ENCODE results near the gene FBXW8. TPM values are rescaled to one million over a fixed set of nuclear protein-coding genes. Genes with fewer than 3 reads are reported as not detected.

FBXW8 gene
- total RNA-seq, 1 experiment from 2014 or later: 15.6 TPM

GRCh38 chr12:116950628-116951325 lies 40.0 kb downstream of the FBXW8 start (continued):
- TF ChIP-seq ZNF532 (CRISPR knock-in tag; IDR thresholded peaks at IDR 0.05; ENCODE audit: borderline replicate concordance) (no peak), TEAD1 (CRISPR knock-in tag; IDR thresholded peaks at IDR 0.05) (no peak), MAX (CRISPR knock-in tag; IDR thresholded peaks at IDR 0.05) (no peak), ETV6 (CRISPR knock-in tag; IDR thresholded peaks at IDR 0.05) (no peak), ZNF121 (CRISPR knock-in tag; IDR thresholded peaks at IDR 0.05) (no peak), ZNF263 (CRISPR knock-in tag; IDR thresholded peaks at IDR 0.05; ENCODE audit: low read depth) (no peak), KAT7 (CRISPR knock-in tag; IDR thresholded peaks at IDR 0.05; ENCODE audit: borderline replicate concordance) (no peak), ZNF232 (CRISPR knock-in tag; IDR thresholded peaks at IDR 0.05) (no peak)

GRCh38 chr12:116954710-116955381 lies 44.1 kb downstream of the FBXW8 start:
- ATAC-seq (no peak), DNase-seq (ENCODE audit: low spot score) (no peak)
- TF ChIP-seq STAT6 (CRISPR knock-in tag; conservative IDR thresholded peaks at IDR 0.05; ENCODE audit: low read depth) (no peak), E2F5 (CRISPR knock-in tag; IDR thresholded peaks at IDR 0.05) (no peak), ZNF532 (CRISPR knock-in tag; IDR thresholded peaks at IDR 0.05; ENCODE audit: borderline replicate concordance) (no peak), ELF4 (CRISPR knock-in tag; IDR thresholded peaks at IDR 0.05; ENCODE audit: low read depth) (no peak), MYBL2 (CRISPR knock-in tag; IDR thresholded peaks at IDR 0.05) (no peak), NFATC4 (CRISPR knock-in tag; IDR thresholded peaks at IDR 0.05) (no peak), SMAD3 (CRISPR knock-in tag; IDR thresholded peaks at IDR 0.05; ENCODE audit: borderline replicate concordance) (no peak)
- H3K36me3 Mint-ChIP-seq: no peaks in the 10 kb centered on the region; the same call in 1 of the 2 replicates
- CTCF ChIA-PET: interaction anchor here (0.6 to 0.9 kb wide), 2 partner anchors 92 to 194 kb away, joined by 3 read pairs; no protein-coding TSS in a partner anchor
- POLR2A ChIA-PET: no interaction called here
- peak overlapping the region; percentile 88 for H3K27ac Mint-ChIP-seq
- peaks cover 3% of the 10 kb centered on the region; the same call in 1 of the 2 replicates for H3K4me1 Mint-ChIP-seq
- no peaks in the 10 kb centered on the region for H3K9me3 Mint-ChIP-seq
- H3K4me3 Mint-ChIP-seq: no peak overlapping the region
- H3K27me3 Mint-ChIP-seq (ENCODE audit: low read depth): no peaks in the 10 kb centered on the region

Measured in WTC11 (cell line).